Measurements from ENCODE around the gene SNAP47.

Gene SNAP47

DNA sequence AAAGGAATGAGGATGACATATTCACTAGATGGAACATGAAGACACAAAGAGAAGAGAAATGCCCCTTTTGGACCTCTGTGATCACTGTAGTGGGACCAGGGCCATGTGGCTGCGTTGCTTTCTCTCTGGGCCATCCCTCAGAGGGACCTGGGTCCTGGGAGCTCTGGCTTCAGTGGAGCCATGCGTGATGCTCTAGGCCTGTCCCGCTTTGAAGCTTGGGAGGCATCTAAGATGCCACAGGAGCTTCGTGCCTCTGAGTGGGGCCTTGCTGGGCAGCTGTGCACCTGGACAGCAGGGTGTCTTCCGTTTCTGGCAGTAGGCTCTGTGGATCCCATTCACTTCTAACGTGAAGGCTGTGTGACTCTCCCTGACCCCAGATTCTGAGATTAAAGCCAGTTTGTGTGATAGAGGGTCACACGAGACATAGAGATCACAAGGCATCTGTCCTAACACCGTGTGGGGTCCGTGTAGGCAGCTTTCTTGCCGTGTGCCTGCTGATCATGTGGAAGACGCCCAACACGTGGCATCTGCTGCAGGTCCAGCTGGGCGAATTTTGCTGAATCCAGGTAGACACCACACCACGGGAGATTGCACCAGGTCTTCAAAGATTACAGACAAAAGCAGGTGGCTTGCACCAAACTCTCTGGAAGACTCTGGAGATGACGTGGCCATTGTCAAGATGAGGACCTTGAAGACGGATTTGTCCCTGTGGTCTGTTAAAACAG, 63.0 kb downstream of the SNAP47 start:
- DNase-seq (ENCODE audit: low spot score) = no peak

DNA sequence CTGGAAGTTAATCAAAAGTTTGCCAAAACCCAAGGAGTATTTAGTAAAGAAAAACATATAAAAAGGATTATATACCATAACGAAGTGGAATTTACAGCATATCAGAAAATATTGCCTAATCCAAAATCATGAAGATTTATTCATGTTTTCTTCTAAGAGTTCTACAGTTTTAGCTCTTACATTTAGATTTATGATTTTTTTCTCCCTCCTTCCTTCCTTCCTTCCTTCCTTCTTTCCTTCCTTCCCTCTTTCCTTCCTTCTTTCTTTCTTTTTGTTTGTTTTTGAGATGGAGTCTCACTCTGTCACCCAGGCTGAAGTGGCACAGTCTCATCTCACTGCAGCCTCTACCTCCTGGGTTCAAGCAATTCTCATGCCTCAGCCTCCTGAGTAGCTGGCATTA, 64.5 kb downstream of the SNAP47 start:
- no peak for DNase-seq (ENCODE audit: low spot score)

DNA sequence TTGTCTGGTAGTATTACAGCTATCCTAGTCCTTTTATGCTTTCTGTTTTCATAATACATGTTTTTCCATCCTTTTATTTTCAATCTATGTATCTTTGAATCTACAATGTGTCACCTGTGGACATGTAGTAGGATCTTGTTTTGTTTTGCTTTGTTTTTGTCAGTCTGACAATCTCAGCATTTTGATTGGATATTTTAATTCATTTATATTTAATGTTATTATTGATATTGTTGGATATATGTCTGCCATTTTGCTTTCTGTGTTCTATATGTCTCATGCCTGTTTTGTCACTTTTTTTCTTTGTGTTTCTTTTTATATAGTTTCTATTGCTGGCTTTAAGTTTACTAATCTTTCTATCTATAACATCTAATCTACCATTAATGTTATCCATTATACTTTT, 68.7 kb downstream of the SNAP47 start:
- no peak for DNase-seq (ENCODE audit: low spot score)

DNA sequence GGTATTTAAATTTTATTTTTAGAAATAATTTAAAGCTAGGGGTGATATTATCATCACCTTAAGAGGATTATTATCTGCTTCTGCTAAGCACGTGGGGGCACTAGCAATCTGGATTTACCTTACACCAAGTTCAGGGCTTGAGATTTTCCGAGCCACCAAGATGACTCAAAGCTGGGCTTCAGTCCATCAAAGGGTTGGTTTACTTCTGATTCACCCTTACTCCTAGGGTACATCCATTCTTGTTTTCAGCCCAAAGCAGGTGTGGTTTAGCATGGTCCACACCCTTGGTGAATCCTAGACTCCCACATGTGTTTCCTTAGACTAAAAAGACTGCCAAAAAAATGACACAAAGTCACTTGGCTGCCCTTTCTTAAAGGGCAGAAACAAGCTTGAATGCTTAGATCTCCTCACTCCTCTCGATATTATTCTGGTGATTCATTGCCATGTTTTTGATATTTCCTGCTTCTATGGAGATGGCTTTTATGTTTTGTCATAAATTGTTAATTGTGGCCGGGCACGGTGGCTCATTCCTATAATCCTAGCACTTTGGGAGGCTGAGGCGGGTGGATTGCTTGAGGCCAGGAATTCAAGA, 70.5 kb downstream of the SNAP47 start:
- no peak for DNase-seq (ENCODE audit: low spot score)

DNA sequence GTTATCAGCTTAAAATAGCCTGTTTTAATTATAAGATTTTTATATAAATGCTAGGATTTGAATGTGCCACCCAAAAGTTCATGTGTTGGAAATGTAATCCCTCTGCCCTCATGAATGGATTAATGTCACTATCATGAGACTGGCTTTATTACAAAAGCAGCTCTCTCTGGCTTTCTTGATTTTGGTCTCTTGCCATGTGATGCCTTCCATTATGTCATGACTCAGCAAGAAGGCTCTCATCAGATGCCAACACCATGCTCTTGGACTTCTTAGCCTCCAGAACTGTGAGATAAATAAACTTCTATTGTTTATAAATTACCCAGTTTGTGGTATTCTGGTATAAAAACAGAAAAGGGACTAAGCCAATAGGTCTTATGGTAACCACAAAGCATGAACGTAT, 73.3 kb downstream of the SNAP47 start:
- DNase-seq (ENCODE audit: low spot score) = no peak

DNA sequence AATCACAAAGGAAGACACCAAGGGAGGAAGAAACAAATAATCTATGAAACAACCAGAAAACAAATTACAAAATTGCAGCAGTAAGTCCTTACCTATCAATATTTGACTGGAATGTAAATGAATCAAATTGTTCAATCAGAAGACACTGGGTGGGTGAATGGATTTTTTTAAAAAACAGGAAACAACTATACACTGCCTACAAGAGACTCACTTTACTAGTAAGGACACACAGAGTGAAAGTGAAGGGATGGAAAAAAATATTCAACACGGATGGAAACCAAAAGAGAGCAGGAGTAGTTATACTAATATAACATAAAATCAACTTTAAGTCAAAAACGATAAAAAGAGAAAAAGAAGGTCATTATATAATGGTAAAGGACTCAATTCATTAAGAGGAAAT, 73.8 kb downstream of the SNAP47 start:
- DNase-seq (ENCODE audit: low spot score) = no peak

DNA sequence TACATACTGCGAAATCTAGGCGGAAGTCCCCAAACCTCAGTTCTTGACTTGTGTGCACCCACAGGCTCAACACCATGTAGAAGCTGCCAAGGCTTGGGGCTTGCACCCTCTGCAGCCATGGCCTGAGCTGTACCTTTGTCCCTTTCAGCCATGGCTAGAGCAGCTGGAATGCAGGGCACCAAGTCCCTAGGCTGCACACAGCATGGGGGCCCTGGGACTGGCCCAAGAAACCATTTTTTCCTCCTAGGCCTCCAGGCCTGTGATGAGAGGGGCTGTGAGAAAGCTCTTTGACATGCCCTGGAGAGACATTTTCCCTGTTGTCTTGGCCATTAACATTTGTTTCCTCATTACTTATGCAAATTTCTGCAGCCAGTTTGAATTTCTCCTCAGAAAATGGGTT, 78.7 kb downstream of the SNAP47 start:
- DNase-seq (ENCODE audit: low spot score) = no peak

DNA sequence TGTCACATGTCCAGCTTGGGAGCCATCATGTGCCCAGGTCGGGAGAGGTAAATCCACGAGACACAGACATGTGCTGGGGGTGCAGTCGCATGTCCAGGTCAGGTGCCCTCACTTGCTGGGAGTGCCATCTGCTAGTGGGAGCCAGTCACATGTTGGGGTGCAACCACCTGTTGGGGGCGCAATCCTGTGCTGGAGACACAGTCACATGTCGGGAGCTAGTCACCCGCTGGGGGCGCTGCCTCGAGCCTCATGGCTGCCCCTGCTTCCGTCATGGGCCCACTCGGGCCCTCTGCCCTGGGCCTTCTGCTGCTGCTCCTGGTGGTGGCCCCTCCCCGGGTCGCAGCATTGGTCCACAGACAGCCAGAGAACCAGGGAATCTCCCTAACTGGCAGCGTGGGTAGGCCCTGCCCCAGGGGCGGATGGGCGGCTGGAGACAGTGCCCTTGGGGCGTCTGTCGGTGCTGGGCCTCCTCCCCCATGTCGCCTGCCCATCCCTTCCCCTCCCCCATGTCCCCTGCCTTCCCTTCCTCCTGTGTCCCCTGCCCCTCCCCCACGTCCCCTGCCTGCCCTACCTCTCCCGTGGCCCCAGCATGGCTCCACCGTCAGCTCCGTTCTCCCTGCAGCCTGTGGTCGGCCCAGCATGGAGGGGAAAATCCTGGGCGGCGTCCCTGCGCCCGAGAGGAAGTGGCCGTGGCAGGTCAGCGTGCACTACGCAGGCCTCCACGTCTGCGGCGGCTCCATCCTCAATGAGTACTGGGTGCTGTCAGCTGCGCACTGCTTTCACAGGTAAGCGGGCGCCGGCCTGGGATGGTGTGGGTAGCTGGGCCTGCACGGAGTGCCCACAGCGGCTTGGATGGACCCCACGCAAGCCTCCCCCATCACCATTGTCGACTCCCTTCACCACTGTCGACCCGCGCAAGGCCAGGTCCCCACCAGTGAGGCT, 80.5 kb downstream of the SNAP47 start, which contains the start of gene PRSS38:
Gene PRSS38 (plus strand): TSS at position 208 of the 942 bp plus-strand sequence. CDS start 42 bp downstream, at position 250.
- no peak for DNase-seq (ENCODE audit: low spot score)

DNA sequence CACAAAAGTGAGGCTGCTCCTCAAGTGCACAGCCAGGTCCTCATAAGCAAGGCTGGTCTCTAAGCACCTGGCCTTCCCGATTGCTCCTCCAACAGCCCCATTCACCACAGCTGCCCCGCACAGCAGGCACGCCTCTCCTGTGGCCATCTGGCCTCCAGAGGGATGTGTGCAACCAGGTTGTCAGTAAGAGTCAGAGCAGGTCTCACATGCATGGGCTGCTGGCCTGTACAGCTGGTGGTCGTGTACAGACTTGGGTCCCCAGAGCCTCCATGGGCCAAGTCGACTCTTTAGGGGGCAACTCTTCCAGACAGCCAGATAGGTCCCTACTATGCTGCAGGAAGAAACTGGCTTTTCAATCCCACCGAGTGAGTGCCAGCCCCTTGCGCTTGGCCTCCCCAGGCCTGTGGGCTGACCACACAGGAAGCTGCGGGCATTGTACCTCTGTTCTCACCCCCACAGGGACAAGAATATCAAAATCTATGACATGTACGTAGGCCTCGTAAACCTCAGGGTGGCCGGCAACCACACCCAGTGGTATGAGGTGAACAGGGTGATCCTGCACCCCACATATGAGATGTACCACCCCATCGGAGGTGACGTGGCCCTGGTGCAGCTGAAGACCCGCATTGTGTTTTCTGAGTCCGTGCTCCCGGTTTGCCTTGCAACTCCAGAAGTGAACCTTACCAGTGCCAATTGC, 81.7 kb downstream of the SNAP47 start:
- no peak for DNase-seq (ENCODE audit: low spot score)

DNA sequence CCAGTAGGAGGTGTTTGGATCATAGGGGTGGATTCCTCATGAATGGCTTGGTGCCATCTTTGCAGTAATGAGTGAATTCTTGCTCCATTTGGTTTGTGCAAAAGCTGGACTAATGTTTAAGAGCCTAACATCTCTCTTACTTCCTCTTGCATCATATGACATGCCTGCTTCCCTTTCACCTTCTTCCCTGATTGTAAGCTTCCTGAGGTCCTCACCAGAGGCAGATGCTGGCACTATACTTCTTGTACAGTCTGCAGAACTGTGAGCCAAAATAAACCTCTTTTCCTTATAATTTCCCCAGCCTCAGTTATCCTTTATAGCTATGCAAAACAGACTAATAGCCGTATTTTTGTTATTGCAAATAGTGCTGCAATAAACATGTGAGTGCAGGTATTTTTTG, 88.3 kb downstream of the SNAP47 start:
- no peak for DNase-seq (ENCODE audit: low spot score)

DNA sequence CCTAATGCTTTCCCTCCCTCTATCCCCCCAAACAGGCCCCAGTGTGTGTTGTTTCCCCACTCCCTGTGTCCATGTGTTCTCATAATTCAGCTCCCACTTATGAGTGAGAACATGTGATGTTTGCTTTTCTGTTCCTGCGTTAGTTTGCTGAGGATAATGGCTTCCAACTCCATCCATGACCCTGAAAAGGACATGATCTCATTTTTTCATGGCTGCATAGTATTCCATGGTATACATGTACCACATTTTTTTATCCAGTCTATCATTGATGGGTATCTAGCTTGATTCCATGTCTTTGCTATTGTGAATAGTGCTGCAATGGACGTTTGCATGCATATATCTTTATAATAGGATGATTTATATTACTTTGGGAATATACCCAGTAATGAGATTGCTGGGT, 89.0 kb downstream of the SNAP47 start:
- no peak for DNase-seq (ENCODE audit: low spot score)

DNA sequence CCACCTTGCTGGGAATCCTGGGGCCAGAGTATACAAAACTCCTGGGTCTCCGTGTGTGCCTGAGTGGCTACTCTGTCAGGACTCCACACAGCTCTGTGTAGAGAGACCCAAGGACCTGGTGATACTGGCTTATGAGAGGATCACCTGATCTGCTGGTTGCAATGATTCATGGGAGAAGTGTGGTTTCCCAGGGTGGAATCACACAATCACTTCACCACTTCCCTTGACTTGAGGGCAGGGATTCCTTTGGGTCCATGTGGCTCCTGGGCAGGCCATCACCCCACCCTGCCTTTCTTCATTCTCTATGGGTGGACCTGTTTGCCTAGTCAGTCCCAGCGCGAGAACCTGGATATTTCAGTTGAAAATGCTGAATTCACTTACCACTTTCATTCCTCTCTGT, 93.6 kb downstream of the SNAP47 start:
- DNase-seq (ENCODE audit: low spot score) = no peak
